Gastroesophageal sphincter (tissue), 4 donors: Measurements from ENCODE around the gene PFKM. TPM values are rescaled to one million over a fixed set of nuclear protein-coding genes. Genes with fewer than 3 reads are reported as not detected.
"Not testable (repeated sequence)": the region's sequence is repeated elsewhere in the genome, so short reads cannot be mapped to it uniquely, and the experiment has no call there.

ENCODE experiments used
- ATAC-seq: fragments of 150-250 bp; one replicate; pipeline ENCODE4 v1.9.1; 2016; ENCODE audit warnings: mild to moderate bottlenecking, moderate library complexity
- H3K27ac ChIP-seq, 4 donors: fragments of 200-600 bp; sonication (generic) in 3 of 4; 1 replicate in 3 of 4; 2 replicates in 1 of 4; pipeline ENCODE4 v1.5.1; 2016 to 2019
- H3K27me3 ChIP-seq: fragments of 200-600 bp; sonication (generic); one replicate; pipeline ENCODE4 v1.5.1; 2019
- H3K36me3 ChIP-seq, 2 donors: fragments of 200-600 bp; sonication (generic); one replicate each; pipeline ENCODE4 v1.5.1; 2019; ENCODE audit warnings: control low read depth in 1 of 2
- H3K4me1 ChIP-seq, 3 donors: fragments of 200-600 bp; sonication (generic); 1 replicate in 2 of 3; 2 replicates in 1 of 3; pipeline ENCODE4 v1.5.1; 2016 to 2019; ENCODE audit warnings: control low read depth in 2 of 3
- H3K4me3 ChIP-seq, 2 donors: fragments of 200-600 bp; sonication (generic); one replicate each; pipeline ENCODE4 v1.5.1; 2019; ENCODE audit warnings: mild to moderate bottlenecking in 1 of 2, moderate library complexity in 1 of 2
- H3K9me3 ChIP-seq, 3 donors: fragments of 200-600 bp; sonication (generic); one replicate each; pipeline ENCODE4 v1.5.1; 2017 to 2019; ENCODE audit warnings: control low read depth in 2 of 3
- EP300 ChIP-seq: sonication (generic); formaldehyde crosslinking; IDR thresholded peaks from one replicate; pipeline ENCODE4 v1.6.1; 2017; ENCODE audit warnings: antibody characterized with exemption, mild to moderate bottlenecking
- POLR2A ChIP-seq, 2 donors: fragments of 450-650 bp; IDR thresholded peaks; one replicate each; pipeline ENCODE4 v1.6.1; 2017; ENCODE audit warnings: antibody characterized with exemption in 2 of 2, mild to moderate bottlenecking in 2 of 2, moderate library complexity in 1 of 2
- POLR2AphosphoS5 ChIP-seq: sonication (generic); formaldehyde crosslinking; IDR thresholded peaks from one replicate; pipeline ENCODE4 v1.6.1; 2017; ENCODE audit warnings: antibody characterized with exemption
- WGBS, 2 donors: methylation state at CpG; one replicate each; pipeline ENCODE4 v1.1.5; 2018; ENCODE audit warnings: low coverage in 1 of 2; 5-methylcytosine and 5-hydroxymethylcytosine counted together
- total RNA-seq, 4 donors: library from RNA; depleted of rRNA; stranded (reverse); fragments of >200 nt; gene quantifications; one replicate each; pipeline ENCODE4 v1.1.0, GENCODE V29; 2016
- TF ChIP-seq, protein P1 (sequence below), 4 experiments: fragments of 200-600 bp in 2 of 4; fragments of 450-650 bp in 2 of 4; sonication (generic) in 1 of 4; IDR thresholded peaks; one replicate each; pipeline ENCODE4 v1.5.1; 2017 to 2019; ENCODE audit warnings: antibody characterized with exemption in 4 of 4, mild to moderate bottlenecking in 2 of 4, moderate library complexity in 2 of 4

Gene PFKM
- total RNA-seq, 4 donors from 2014 or later = 64.5 to 105 (median 71.0) TPM

DNA sequence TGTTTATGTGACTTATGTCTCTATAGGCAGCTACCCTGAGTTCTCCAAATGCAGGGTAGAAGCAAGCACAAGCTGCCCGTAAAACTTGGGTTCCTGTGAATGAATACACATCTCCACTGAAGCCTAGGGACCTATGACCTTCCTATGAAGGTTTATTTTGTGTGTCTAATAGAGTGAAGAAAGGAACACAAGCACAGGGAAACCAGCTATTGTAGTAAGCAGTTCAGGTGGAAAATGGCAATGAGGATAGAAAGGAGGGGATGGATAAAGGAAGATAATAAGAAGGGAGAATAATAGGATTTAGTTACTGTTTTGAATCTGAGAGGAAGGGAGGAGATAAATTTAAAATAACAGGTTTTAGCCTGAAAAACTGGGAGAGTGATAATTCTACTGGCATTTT lies 2.4 kb downstream of the PFKM start:
- Histone ChIP-seq H3K36me3 (peaks cover 0 to 42% of the 10 kb centered on the region in 2 donors), H3K27me3 (no peaks in the 10 kb centered on the region), H3K27ac (no peak overlapping the region), H3K4me3 (no peak overlapping the region), H3K9me3 (no peaks in the 10 kb centered on the region), H3K4me1 (peaks cover 0 to 46% (median 0%) of the 10 kb centered on the region in 3 donors)
- TF ChIP-seq, protein P1, sequence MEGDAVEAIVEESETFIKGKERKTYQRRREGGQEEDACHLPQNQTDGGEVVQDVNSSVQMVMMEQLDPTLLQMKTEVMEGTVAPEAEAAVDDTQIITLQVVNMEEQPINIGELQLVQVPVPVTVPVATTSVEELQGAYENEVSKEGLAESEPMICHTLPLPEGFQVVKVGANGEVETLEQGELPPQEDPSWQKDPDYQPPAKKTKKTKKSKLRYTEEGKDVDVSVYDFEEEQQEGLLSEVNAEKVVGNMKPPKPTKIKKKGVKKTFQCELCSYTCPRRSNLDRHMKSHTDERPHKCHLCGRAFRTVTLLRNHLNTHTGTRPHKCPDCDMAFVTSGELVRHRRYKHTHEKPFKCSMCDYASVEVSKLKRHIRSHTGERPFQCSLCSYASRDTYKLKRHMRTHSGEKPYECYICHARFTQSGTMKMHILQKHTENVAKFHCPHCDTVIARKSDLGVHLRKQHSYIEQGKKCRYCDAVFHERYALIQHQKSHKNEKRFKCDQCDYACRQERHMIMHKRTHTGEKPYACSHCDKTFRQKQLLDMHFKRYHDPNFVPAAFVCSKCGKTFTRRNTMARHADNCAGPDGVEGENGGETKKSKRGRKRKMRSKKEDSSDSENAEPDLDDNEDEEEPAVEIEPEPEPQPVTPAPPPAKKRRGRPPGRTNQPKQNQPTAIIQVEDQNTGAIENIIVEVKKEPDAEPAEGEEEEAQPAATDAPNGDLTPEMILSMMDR (IDR thresholded peaks at IDR 0.05) = no peak
- TF ChIP-seq EP300 (no peak), POLR2AphosphoS5 (no peak), POLR2A (IDR thresholded peaks at IDR 0.05) (no peak)
- 100% methylated on average over 1 of the region's 1 CpG for WGBS, 2 donors
- no peak for ATAC-seq

- H3K4me1 ChIP-seq = peaks cover 0 to 51% (median 0%) of the 10 kb centered on the region in 3 donors
- H3K27ac ChIP-seq = no peak overlapping the region
- H3K27me3 ChIP-seq = no peaks in the 10 kb centered on the region
- no peak for ATAC-seq
- H3K4me3 ChIP-seq = no peak overlapping the region
- peaks cover 0 to 49% of the 10 kb centered on the region in 2 donors for H3K36me3 ChIP-seq
- TF ChIP-seq POLR2AphosphoS5 (no peak), POLR2A (IDR thresholded peaks at IDR 0.05) (no peak), EP300 (no peak)
- TF ChIP-seq, protein P1 (IDR thresholded peaks at IDR 0.05) = no peak
- no peaks in the 10 kb centered on the region for H3K9me3 ChIP-seq
- WGBS, 2 donors = 61 to 89% methylated on average over 1 of the region's 2 CpGs
Observed at GRCh38 chr12:48122065-48122834, 3.1 kb downstream of the PFKM start.

DNA sequence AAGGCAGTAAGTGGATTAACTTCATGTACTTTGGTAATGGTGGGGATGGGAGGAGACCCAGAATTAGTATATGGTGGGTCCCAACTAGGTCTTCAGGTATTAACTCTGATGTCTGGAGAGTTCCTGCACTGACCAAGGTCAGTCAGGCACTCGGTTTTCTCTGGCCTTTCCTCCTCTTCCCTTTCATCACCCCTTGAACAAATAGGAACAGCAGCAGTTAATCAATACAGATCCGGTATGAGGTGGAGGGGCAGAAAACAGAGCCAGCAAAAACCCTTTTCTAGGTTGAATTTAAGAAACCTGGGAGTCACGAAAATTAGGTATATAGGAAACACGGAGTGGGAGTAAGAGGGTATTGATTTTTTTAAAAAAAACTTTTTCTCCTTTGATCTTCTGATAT lies 4.0 kb downstream of the PFKM start:
- Histone ChIP-seq H3K9me3 (no peaks in the 10 kb centered on the region), H3K4me1 (peaks cover 0 to 51% (median 0%) of the 10 kb centered on the region in 3 donors), H3K27me3 (no peaks in the 10 kb centered on the region), H3K4me3 (no peak overlapping the region), H3K36me3 (peaks cover 0 to 58% of the 10 kb centered on the region in 2 donors), H3K27ac (no peak overlapping the region)
- TF ChIP-seq POLR2AphosphoS5 = no peak
- TF ChIP-seq, protein P1 (IDR thresholded peaks at IDR 0.05) = no peak
- no peak for TF ChIP-seq EP300
- no peak for TF ChIP-seq POLR2A (IDR thresholded peaks at IDR 0.05)
- WGBS, 2 donors = 77 to 82% methylated on average over 3 to 4 of the region's 4 CpGs
- ATAC-seq = no peak

- not testable (repeated sequence) for H3K27ac ChIP-seq, H3K9me3 ChIP-seq, H3K4me3 ChIP-seq, ATAC-seq, H3K27me3 ChIP-seq
- WGBS, 2 donors = 49 to 86% methylated on average over 2 of the region's 5 CpGs
- Histone ChIP-seq H3K36me3 (peaks cover 0 to 81% of the 10 kb centered on the region in 2 donors), H3K4me1 (peaks cover 0 to 32% (median 0%) of the 10 kb centered on the region in 3 donors)
Observed at GRCh38 chr12:48125542-48125941, 6.4 kb downstream of the PFKM start.

DNA sequence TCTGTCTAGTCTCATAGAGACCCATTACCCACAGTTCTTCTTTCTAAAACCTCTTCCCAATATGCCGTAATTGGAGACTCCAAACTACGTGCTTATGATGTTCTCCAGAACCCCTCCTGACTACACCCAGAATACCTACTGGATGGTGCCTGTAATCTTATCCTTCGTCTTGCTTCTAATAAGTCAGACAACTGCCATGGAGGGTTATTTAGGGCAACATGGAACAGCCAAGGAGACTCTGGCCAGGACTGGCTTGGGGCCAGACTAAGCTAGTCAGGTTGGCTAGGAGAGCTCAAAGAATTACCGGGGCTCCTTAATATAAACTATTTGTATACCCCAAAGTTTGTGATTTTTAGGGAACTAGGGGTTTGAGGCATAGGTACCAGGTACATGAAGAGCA lies 6.8 kb downstream of the PFKM start:
- ATAC-seq = no peak
- no peak overlapping the region for H3K4me3 ChIP-seq
- TF ChIP-seq POLR2A (IDR thresholded peaks at IDR 0.05) (no peak), EP300 (no peak), POLR2AphosphoS5 (no peak)
- TF ChIP-seq, protein P1 (IDR thresholded peaks at IDR 0.05) = no peak
- peaks cover 0 to 85% of the 10 kb centered on the region in 2 donors for H3K36me3 ChIP-seq
- peaks cover 0 to 27% (median 0%) of the 10 kb centered on the region in 3 donors for H3K4me1 ChIP-seq
- H3K27me3 ChIP-seq = no peaks in the 10 kb centered on the region
- H3K9me3 ChIP-seq = no peaks in the 10 kb centered on the region
- H3K27ac ChIP-seq = no peak overlapping the region
- 6 to 32% methylated on average over 2 to 3 of the region's 4 CpGs for WGBS, 2 donors
